ENCODE measurements around the gene LGALS14.
"Not testable (repeated sequence)": the region's sequence is repeated elsewhere in the genome, so short reads cannot be mapped to it uniquely, and the experiment has no call there.

Gene LGALS14

GRCh38 chr19:39704181-39705044 lies at the start of gene LGALS14:
LGALS14 (plus strand) TSS chr19:39704481; CDS start chr19:39704529, 48 bp downstream.
- DNase-seq: no peak

- no peak for DNase-seq
These were observed 48.7 kb upstream of the LGALS14 start, which contains the start of gene LGALS16 for GRCh38 chr19:39655613-39656012. LGALS16 (plus strand) TSS chr19:39655913; CDS start chr19:39655962, 49 bp downstream.

GRCh38 chr19:39659791-39660190 lies 44.5 kb upstream of the LGALS14 start:
- DNase-seq: no peak

- DNase-seq: no peak
These were observed 43.6 kb upstream of the LGALS14 start for GRCh38 chr19:39660661-39661060.

GRCh38 chr19:39661565-39661964 lies 42.7 kb upstream of the LGALS14 start:
- DNase-seq: no peak

GRCh38 chr19:39669860-39670259 lies 34.4 kb upstream of the LGALS14 start:
- DNase-seq: not testable (repeated sequence)

GRCh38 chr19:39670998-39671397 lies 33.3 kb upstream of the LGALS14 start:
- no peak for DNase-seq

GRCh38 chr19:39671739-39672363 lies 32.4 kb upstream of the LGALS14 start:
- DNase-seq: no peak

GRCh38 chr19:39672473-39672872 lies 31.8 kb upstream of the LGALS14 start:
- no peak for DNase-seq

- DNase-seq: not testable (repeated sequence)
These were observed 30.4 kb upstream of the LGALS14 start for GRCh38 chr19:39673862-39674261.

- no peak for DNase-seq
These were observed 28.3 kb upstream of the LGALS14 start for GRCh38 chr19:39676004-39676403.

- no peak for DNase-seq
These were observed 26.1 kb upstream of the LGALS14 start for GRCh38 chr19:39677961-39678889.

- DNase-seq: no peak
These were observed 25.1 kb upstream of the LGALS14 start for GRCh38 chr19:39679056-39679790.

GRCh38 chr19:39679791-39680168 lies 24.5 kb upstream of the LGALS14 start:
- DNase-seq: no peak

GRCh38 chr19:39680593-39680992 lies 23.7 kb upstream of the LGALS14 start:
- no peak for DNase-seq

- no peak for DNase-seq
These were observed 22.9 kb upstream of the LGALS14 start for GRCh38 chr19:39681416-39681815.

- no peak for DNase-seq
These were observed 20.0 kb upstream of the LGALS14 start for GRCh38 chr19:39684267-39684666.

- DNase-seq: no peak
These were observed 17.5 kb upstream of the LGALS14 start for GRCh38 chr19:39686739-39687138.

- DNase-seq: not testable (repeated sequence)
These were observed 15.6 kb upstream of the LGALS14 start for GRCh38 chr19:39688637-39689036.

GRCh38 chr19:39692166-39692565 lies 12.1 kb upstream of the LGALS14 start:
- no peak for DNase-seq

- DNase-seq: no peak
These were observed 11.5 kb upstream of the LGALS14 start for GRCh38 chr19:39692822-39693221.

GRCh38 chr19:39695759-39696158 lies 8.5 kb upstream of the LGALS14 start:
- DNase-seq: no peak
